Mammary epithelial cell (primary cell): Measurements from ENCODE around the gene IFT80.

Source experiments
- EZH2 ChIP-seq: IDR thresholded peaks from 2 replicates; pipeline ENCODE4 v1.6.1; 2012; ENCODE audit warnings: low read length, inconsistent platforms, borderline replicate concordance
- TF ChIP-seq, protein P1 (sequence below), 2 donors: IDR thresholded peaks in 1 of 2; conservative IDR thresholded peaks in 1 of 2; 2 replicates each; pipeline ENCODE4 v1.5.1; 2011 to 2012; ENCODE audit warnings: inconsistent platforms in 2 of 2, low read length in 2 of 2, mild to moderate bottlenecking in 2 of 2, control low read depth in 1 of 2, low read depth in 1 of 2; ENCODE audit not compliant: insufficient read depth in 1 of 2; ENCODE audit errors: extremely low read depth in 1 of 2

DNA sequence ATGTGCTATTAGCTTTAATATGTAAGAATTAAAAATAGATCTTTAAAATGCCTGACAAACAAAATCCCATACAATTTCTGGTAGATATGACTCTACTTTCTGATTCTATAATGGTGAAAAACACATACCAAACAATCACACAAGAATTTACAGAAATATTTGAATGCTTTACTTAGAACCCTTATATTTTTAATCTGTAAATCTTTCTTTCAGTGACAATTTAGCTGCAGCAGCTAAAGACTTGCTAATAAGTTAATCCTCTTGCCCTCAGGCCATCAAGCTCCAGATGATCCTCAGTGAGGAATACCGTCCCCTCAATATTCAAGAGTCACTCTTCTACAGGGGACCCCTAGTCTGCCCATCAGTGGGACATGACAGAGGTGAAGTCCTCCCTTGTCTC, 118.2 kb downstream of the IFT80 start:
- TF ChIP-seq, protein P1, sequence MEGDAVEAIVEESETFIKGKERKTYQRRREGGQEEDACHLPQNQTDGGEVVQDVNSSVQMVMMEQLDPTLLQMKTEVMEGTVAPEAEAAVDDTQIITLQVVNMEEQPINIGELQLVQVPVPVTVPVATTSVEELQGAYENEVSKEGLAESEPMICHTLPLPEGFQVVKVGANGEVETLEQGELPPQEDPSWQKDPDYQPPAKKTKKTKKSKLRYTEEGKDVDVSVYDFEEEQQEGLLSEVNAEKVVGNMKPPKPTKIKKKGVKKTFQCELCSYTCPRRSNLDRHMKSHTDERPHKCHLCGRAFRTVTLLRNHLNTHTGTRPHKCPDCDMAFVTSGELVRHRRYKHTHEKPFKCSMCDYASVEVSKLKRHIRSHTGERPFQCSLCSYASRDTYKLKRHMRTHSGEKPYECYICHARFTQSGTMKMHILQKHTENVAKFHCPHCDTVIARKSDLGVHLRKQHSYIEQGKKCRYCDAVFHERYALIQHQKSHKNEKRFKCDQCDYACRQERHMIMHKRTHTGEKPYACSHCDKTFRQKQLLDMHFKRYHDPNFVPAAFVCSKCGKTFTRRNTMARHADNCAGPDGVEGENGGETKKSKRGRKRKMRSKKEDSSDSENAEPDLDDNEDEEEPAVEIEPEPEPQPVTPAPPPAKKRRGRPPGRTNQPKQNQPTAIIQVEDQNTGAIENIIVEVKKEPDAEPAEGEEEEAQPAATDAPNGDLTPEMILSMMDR (conservative IDR thresholded peaks at IDR 0.05 in 1 of 2, IDR thresholded peaks at IDR 0.05 in 1 of 2; ENCODE audit: extremely low read depth in 1 of 2, insufficient read depth in 1 of 2, low read depth in 1 of 2, low read length in 2 of 2): no peak
- no peak for TF ChIP-seq EZH2
